ENCODE results near the gene STK11IP.

GRCh38 chr2:219616550-219616949 is 18.9 kb downstream of the STK11IP start:
- TF ChIP-seq, protein P1, sequence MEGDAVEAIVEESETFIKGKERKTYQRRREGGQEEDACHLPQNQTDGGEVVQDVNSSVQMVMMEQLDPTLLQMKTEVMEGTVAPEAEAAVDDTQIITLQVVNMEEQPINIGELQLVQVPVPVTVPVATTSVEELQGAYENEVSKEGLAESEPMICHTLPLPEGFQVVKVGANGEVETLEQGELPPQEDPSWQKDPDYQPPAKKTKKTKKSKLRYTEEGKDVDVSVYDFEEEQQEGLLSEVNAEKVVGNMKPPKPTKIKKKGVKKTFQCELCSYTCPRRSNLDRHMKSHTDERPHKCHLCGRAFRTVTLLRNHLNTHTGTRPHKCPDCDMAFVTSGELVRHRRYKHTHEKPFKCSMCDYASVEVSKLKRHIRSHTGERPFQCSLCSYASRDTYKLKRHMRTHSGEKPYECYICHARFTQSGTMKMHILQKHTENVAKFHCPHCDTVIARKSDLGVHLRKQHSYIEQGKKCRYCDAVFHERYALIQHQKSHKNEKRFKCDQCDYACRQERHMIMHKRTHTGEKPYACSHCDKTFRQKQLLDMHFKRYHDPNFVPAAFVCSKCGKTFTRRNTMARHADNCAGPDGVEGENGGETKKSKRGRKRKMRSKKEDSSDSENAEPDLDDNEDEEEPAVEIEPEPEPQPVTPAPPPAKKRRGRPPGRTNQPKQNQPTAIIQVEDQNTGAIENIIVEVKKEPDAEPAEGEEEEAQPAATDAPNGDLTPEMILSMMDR (IDR thresholded peaks at IDR 0.05; ENCODE audit: low read depth, low read length, poor library complexity, severe bottlenecking), result no peak
- TF ChIP-seq EZH2phosphoT487 (IDR thresholded peaks at IDR 0.05; ENCODE audit: borderline replicate concordance, low read length), result no peak
